CD8-positive, alpha-beta memory T cell (primary cell): Measurements from ENCODE around the gene MYO5B. TPM values are rescaled to one million over a fixed set of nuclear protein-coding genes. Genes with fewer than 3 reads are reported as not detected.
"Not testable (repeated sequence)": the region's sequence is repeated elsewhere in the genome, so short reads cannot be mapped to it uniquely, and the experiment has no call there.

Experiments used
- CTCF ChIA-PET: fragments of 350-600 bp; sonication (Branson Sonifier 250); formaldehyde crosslinking; loops from one replicate; lab custom pipeline; 2021; ENCODE audit warnings: antibody characterized with exemption; lab: Charles Lee
- POLR2A ChIA-PET: fragments of 350-600 bp; sonication (Branson Sonifier 250); formaldehyde crosslinking; loops from one replicate; lab custom pipeline; 2021; ENCODE audit warnings: antibody characterized with exemption; lab: Charles Lee
- DNase-seq, 5 donors: peaks; one replicate each; pipeline versions ENCODE4 v3.0.0 to v3.0.0-alpha.2; 2020 to 2022; ENCODE audit warnings: mixed read lengths in 1 of 5
- H3K27ac ChIP-seq: one replicate; pipeline ENCODE4 v1.7.0; 2013; ENCODE audit warnings: low read depth, mild to moderate bottlenecking, low read length, moderate library complexity
- H3K27me3 ChIP-seq: 2 replicates; pipeline ENCODE4 v1.7.0; 2013; ENCODE audit warnings: low read length, mild to moderate bottlenecking; ENCODE audit not compliant: insufficient read depth, poor library complexity, severe bottlenecking
- H3K36me3 ChIP-seq: 2 replicates; pipeline ENCODE4 v1.7.0; 2013; ENCODE audit warnings: mild to moderate bottlenecking, low read length, moderate library complexity; ENCODE audit not compliant: insufficient read depth
- H3K4me1 ChIP-seq: 2 replicates; pipeline ENCODE4 v1.7.0; 2013; ENCODE audit warnings: mild to moderate bottlenecking, low read length, moderate library complexity; ENCODE audit not compliant: insufficient read depth
- H3K4me3 ChIP-seq: 2 replicates; pipeline ENCODE4 v1.7.0; 2013; ENCODE audit warnings: mild to moderate bottlenecking, low read length
- H3K9me3 ChIP-seq: 2 replicates; pipeline ENCODE4 v1.7.0; 2013; ENCODE audit warnings: mild to moderate bottlenecking, low read length
- H3K27ac Mint-ChIP-seq, 8 donors: one replicate each; pipeline ENCODE4 v1.8.0; 2020 to 2021; ENCODE audit warnings: mixed read lengths in 8 of 8, mild to moderate bottlenecking in 6 of 8, inconsistent platforms in 3 of 8, moderate library complexity in 3 of 8
- H3K27me3 Mint-ChIP-seq, 2 donors: one replicate each; pipeline ENCODE4 v1.8.0; 2020 to 2021; ENCODE audit warnings: mixed read lengths in 2 of 2, mild to moderate bottlenecking in 1 of 2, moderate library complexity in 1 of 2
- H3K36me3 Mint-ChIP-seq, 3 donors: one replicate each; pipeline ENCODE4 v1.8.0; 2020 to 2021; ENCODE audit warnings: mixed read lengths in 3 of 3, inconsistent platforms in 1 of 3, mild to moderate bottlenecking in 1 of 3
- H3K4me1 Mint-ChIP-seq, 3 donors: one replicate each; pipeline ENCODE4 v1.8.0; 2020 to 2021; ENCODE audit warnings: mixed read lengths in 3 of 3, inconsistent platforms in 1 of 3, mild to moderate bottlenecking in 1 of 3
- H3K4me3 Mint-ChIP-seq, 7 donors: one replicate each; pipeline ENCODE4 v1.8.0; 2020 to 2021; ENCODE audit warnings: mixed read lengths in 7 of 7, mild to moderate bottlenecking in 6 of 7, moderate library complexity in 4 of 7, inconsistent platforms in 2 of 7
- H3K9me3 Mint-ChIP-seq, 5 donors: one replicate each; pipeline ENCODE4 v1.8.0; 2020 to 2022; ENCODE audit warnings: mixed read lengths in 5 of 5, mild to moderate bottlenecking in 3 of 5, moderate library complexity in 2 of 5, inconsistent platforms in 1 of 5
- polyA plus RNA-seq: library from polyadenylated mRNA; unstranded; fragments of 300-500 nt; fragmentation: Illumina TruSeq; gene quantifications from one replicate; pipeline ENCODE4 v1.2.3, GENCODE V29; 2021
- total RNA-seq, 2 experiments: library from RNA; stranded (reverse); gene quantifications; one replicate each; pipeline ENCODE4 v1.2.3, GENCODE V29; 2021

MYO5B gene
- total and polyA plus RNA-seq, 3 experiments from 2014 or later, result 0.07 to 0.11 TPM; not detected in 1

DNA sequence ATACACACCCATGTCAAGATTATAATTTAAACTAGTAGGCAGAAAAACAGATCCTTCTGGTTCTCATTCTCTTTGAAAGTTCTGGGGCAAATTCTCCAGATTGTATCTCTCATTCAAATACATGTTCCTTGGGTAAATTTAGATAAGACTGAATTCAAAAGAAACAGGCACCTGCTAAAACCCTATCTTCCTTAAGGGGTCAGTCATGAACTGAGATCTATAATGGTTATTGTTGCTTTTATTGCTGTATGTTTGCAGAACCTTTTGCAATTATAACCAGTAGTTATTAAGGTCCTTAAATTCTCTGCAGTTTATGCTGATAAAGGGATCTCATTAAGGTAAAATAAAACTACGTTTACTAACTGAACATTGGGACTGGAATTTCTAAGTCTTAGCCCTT is 83.5 kb downstream of the MYO5B start:
- Mint-ChIP-seq H3K4me3 (no peak overlapping the region), H3K27me3 (peaks cover 12 to 26% of the 10 kb centered on the region in 2 donors), H3K36me3 (no peaks in the 10 kb centered on the region), H3K4me1 (no peaks in the 10 kb centered on the region), H3K27ac (no peak overlapping the region), H3K9me3 (no peaks in the 10 kb centered on the region)
- Histone ChIP-seq H3K27me3 (no peaks in the 10 kb centered on the region), H3K27ac (no peak overlapping the region), H3K4me3 (no peak overlapping the region), H3K9me3 (no peaks in the 10 kb centered on the region), H3K4me1 (no peaks in the 10 kb centered on the region), H3K36me3 (no peaks in the 10 kb centered on the region)
- DNase-seq, result no peak
- ChIA-PET POLR2A (no interaction called here), CTCF (no interaction called here)

DNA sequence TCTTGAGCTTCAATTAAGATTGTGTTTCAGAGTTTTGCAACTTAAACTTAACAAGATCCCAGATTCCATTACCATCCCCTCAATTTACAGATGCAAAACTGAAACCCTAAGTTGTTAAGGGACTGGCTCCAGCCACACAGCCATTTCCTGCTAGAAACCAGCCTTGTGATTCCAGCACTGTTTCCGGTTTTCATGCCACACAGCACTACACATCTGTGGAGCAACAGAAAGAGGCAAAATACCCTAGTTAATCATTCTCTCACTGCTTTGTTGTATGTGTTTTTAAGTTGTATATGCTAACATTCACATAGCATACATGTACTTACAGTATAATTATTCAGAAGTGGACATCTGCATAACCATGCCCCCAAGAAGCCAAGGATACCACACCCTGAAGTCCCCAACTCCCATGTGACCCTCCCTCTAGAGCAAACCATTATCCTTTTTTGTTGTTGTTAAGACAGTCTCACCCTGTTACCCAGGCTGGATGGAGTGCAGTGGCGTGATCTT is 87.4 kb downstream of the MYO5B start:
- H3K9me3 ChIP-seq, result no peaks in the 10 kb centered on the region
- H3K4me3 Mint-ChIP-seq, result no peak overlapping the region
- peaks cover 12 to 32% of the 10 kb centered on the region in 2 donors for H3K27me3 Mint-ChIP-seq

DNA sequence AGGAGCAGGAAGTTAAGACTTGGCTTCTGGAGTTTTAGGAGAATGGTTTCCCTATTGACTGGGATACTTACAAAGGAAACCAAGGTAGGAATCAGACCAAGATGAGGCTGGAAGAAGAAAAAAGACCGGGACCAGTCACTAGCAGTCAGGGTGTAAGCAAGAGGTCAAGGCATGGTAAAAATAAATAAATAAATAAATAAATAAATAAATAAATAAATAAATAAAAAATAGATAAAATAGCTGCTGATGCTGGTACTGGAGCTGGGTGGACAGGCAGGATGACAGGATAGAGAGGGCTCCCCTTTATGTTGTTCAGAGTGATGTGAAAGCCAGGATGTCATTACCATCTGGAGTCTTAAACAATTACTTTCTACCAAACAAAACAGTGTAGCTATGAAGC is 89.9 kb downstream of the MYO5B start:
- POLR2A ChIA-PET, result no interaction called here

More for the DNA sequence above, 87.4 kb downstream of the MYO5B start:
- CTCF ChIA-PET, result no interaction called here
- no peaks in the 10 kb centered on the region for H3K9me3 Mint-ChIP-seq
- no peaks in the 10 kb centered on the region for H3K36me3 Mint-ChIP-seq
- no peaks in the 10 kb centered on the region for H3K4me1 Mint-ChIP-seq
- peak overlapping the region in 1 of 8 donors; percentile 6 for H3K27ac Mint-ChIP-seq
- Histone ChIP-seq H3K4me1 (no peaks in the 10 kb centered on the region), H3K27ac (no peak overlapping the region), H3K36me3 (no peaks in the 10 kb centered on the region), H3K27me3 (no peaks in the 10 kb centered on the region), H3K4me3 (no peak overlapping the region)
- DNase-seq, result no peak
- POLR2A ChIA-PET, result no interaction called here

DNA sequence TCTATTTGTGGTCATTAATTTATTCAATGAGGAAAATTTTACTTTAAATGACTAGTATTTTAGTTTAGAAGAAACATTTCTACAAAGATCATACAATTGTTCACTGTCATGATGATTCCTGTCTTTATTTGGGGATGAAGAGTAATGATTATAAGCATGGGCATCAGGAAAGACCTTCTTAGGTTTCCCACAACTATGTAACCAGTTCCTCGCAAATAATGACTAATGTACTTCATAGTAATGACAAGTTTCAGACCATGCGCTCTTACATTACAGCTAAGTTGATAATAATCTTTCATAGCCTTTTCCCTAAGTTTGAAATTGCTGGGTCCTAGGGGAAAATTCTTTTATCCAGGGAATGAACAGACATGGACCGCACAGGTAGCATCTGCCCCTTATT is 90.5 kb downstream of the MYO5B start:
- H3K9me3 Mint-ChIP-seq, result no peaks in the 10 kb centered on the region
- no peaks in the 10 kb centered on the region for H3K4me1 ChIP-seq
- no peak for DNase-seq
- H3K4me3 Mint-ChIP-seq, result no peak overlapping the region
- no peaks in the 10 kb centered on the region for H3K36me3 Mint-ChIP-seq
- H3K27ac Mint-ChIP-seq, result no peak overlapping the region
- H3K4me1 Mint-ChIP-seq, result no peaks in the 10 kb centered on the region
- CTCF ChIA-PET, result no interaction called here
- no peaks in the 10 kb centered on the region for H3K9me3 ChIP-seq
- peaks cover 8 to 39% of the 10 kb centered on the region in 2 donors for H3K27me3 Mint-ChIP-seq
- POLR2A ChIA-PET, result no interaction called here
- H3K27ac ChIP-seq, result no peak overlapping the region
- H3K4me3 ChIP-seq, result no peak overlapping the region
- H3K36me3 ChIP-seq, result no peaks in the 10 kb centered on the region
- no peaks in the 10 kb centered on the region for H3K27me3 ChIP-seq

More for the DNA sequence above, 89.9 kb downstream of the MYO5B start:
- Histone ChIP-seq H3K27me3 (no peaks in the 10 kb centered on the region), H3K9me3 (no peaks in the 10 kb centered on the region), H3K27ac (no peak overlapping the region), H3K4me1 (no peaks in the 10 kb centered on the region), H3K36me3 (no peaks in the 10 kb centered on the region), H3K4me3 (no peak overlapping the region)
- H3K4me3 Mint-ChIP-seq, result no peak overlapping the region
- no peaks in the 10 kb centered on the region for H3K4me1 Mint-ChIP-seq
- CTCF ChIA-PET, result no interaction called here
- H3K36me3 Mint-ChIP-seq, result no peaks in the 10 kb centered on the region
- peaks cover 8 to 43% of the 10 kb centered on the region in 2 donors for H3K27me3 Mint-ChIP-seq
- no peak for DNase-seq
- H3K27ac Mint-ChIP-seq, result no peak overlapping the region
- H3K9me3 Mint-ChIP-seq, result no peaks in the 10 kb centered on the region

DNA sequence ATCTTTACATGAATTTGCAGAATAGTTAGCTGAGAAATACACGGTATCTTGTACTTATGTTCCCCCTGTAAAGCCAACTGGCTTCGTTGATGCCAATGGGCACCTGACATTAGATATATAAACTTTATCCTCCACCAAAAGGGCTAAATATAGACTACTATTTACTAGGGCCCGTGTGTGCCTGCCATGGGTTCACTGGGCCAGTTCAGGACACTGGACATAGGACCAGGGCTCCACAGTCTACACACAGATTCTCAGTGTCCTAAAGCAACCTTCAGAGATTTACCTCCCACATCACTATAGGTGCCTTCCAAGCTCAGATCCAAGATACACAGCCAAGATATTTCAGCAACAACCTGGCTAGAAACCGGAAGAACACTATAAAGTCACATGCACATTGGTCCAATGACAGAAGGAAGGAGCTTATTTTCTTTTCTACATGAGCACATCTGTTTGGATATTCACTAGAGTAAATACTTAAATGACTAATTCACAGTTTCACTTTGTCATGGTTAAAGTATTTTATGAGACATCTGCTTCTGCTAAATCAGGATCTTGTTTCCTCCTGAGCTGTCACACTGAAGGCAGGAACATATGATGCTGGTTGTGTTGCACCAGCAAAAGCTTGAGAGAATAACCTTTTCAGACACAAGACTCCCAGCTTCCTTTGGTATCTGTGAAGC is 95.1 kb downstream of the MYO5B start:
- no peak for DNase-seq
- peaks cover 6 to 39% of the 10 kb centered on the region in 2 donors for H3K27me3 Mint-ChIP-seq
- Histone ChIP-seq H3K9me3 (no peaks in the 10 kb centered on the region), H3K4me3 (no peak overlapping the region), H3K36me3 (no peaks in the 10 kb centered on the region), H3K27ac (no peak overlapping the region), H3K4me1 (no peaks in the 10 kb centered on the region), H3K27me3 (no peaks in the 10 kb centered on the region)
- H3K36me3 Mint-ChIP-seq, result no peaks in the 10 kb centered on the region
- H3K4me3 Mint-ChIP-seq, result no peak overlapping the region
- no peaks in the 10 kb centered on the region for H3K9me3 Mint-ChIP-seq
- ChIA-PET CTCF (no interaction called here), POLR2A (no interaction called here)
- H3K27ac Mint-ChIP-seq, result no peak overlapping the region
- no peaks in the 10 kb centered on the region for H3K4me1 Mint-ChIP-seq

DNA sequence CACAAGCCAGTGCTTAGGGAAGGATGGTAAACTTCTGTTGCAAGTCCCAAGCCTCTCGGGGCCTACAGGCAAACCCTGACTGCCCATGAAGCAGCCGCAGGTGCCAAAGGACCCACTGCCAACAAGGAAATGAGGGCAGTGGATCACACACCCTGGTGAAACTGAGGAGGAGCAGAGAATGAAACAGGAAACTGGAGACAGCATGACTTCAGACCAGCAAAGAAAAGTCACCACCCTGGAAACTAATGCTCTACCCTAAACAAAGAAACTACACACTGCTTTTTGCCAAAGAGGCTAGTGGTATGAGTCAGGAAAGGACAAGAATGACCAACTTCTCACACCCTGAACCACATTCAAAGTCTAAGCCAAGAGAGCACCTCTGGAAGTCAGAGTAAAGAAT is 97.2 kb downstream of the MYO5B start:
- ChIA-PET POLR2A (no interaction called here), CTCF (no interaction called here)
- H3K27ac ChIP-seq, result no peak overlapping the region
- no peaks in the 10 kb centered on the region for H3K4me1 ChIP-seq
- H3K27me3 ChIP-seq, result no peaks in the 10 kb centered on the region
- H3K9me3 ChIP-seq, result no peaks in the 10 kb centered on the region
- no peaks in the 10 kb centered on the region for H3K36me3 Mint-ChIP-seq
- no peak overlapping the region for H3K4me3 Mint-ChIP-seq
- H3K27ac Mint-ChIP-seq, result no peak overlapping the region
- no peak for DNase-seq
- peaks cover 6 to 35% of the 10 kb centered on the region in 2 donors for H3K27me3 Mint-ChIP-seq
- H3K4me3 ChIP-seq, result no peak overlapping the region
- H3K36me3 ChIP-seq, result no peaks in the 10 kb centered on the region
- no peaks in the 10 kb centered on the region for H3K9me3 Mint-ChIP-seq
- no peaks in the 10 kb centered on the region for H3K4me1 Mint-ChIP-seq

DNA sequence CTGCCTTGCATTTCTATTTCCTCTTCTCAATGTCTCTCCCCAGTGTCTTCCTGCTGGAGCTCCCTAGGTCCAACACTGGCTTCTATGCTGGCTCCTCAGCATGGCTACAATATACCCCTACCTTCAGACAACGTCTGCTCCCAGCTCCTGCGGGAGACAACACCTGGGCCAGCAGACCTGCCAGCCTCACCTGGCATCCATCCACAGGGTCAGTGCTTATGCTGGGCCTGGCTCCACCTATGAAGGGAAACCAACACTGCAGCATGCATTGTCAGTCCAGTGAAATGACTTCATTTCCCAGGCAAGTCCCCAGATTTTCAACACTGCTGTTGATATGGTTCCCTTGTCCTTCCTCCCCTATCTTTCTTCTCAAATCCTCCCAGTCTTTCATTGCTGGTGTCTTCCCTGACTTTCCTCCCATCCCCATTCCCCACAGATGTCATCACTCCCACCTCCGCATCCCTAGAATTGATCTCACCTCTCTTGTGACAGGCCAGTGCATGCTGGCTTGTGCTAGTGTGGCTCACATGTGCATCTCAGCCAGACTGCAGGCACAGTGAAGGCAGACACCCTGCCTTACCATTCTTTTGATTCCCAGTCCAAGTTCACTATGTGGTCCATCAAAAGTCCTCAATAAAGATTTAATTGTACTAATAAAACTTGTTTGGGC is 98.0 kb downstream of the MYO5B start:
- Mint-ChIP-seq H3K4me3 (no peak overlapping the region), H3K27me3 (peaks cover 6 to 33% of the 10 kb centered on the region in 2 donors), H3K4me1 (no peaks in the 10 kb centered on the region), H3K9me3 (no peaks in the 10 kb centered on the region), H3K36me3 (no peaks in the 10 kb centered on the region), H3K27ac (no peak overlapping the region)
- no peaks in the 10 kb centered on the region for H3K36me3 ChIP-seq
- POLR2A ChIA-PET, result no interaction called here
- H3K9me3 ChIP-seq, result no peaks in the 10 kb centered on the region
- no peak overlapping the region for H3K27ac ChIP-seq
- H3K27me3 ChIP-seq, result no peaks in the 10 kb centered on the region
- no peak overlapping the region for H3K4me3 ChIP-seq
- CTCF ChIA-PET, result no interaction called here
- DNase-seq, result no peak
- no peaks in the 10 kb centered on the region for H3K4me1 ChIP-seq

DNA sequence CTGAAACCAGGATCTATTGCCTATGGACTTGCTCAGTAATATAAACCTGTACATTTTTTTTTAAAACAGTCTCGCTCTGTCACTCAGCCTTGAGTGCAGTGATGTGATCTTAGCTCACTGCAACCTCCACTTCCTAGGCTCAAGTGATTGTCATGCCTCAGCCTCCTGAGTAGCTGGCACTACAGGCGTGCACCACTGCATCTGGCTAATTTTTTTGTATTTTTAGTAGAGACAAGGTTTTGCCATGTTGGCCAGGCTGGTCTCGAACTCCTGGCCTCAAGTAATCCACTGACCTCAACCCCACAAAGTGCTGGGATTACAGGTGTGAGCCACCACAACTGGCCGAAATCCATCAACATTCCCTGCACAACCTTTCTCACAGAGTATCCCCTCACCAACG is 100.2 kb downstream of the MYO5B start:
- CTCF ChIA-PET, H3K4me3 Mint-ChIP-seq, H3K4me3 ChIP-seq, H3K4me1 ChIP-seq, H3K9me3 Mint-ChIP-seq, H3K36me3 ChIP-seq, POLR2A ChIA-PET, H3K27me3 ChIP-seq, H3K9me3 ChIP-seq, H3K36me3 Mint-ChIP-seq, H3K4me1 Mint-ChIP-seq, H3K27ac Mint-ChIP-seq, DNase-seq, H3K27ac ChIP-seq: not testable (repeated sequence)
- peaks cover 5 to 23% of the 10 kb centered on the region in 2 donors for H3K27me3 Mint-ChIP-seq
